ENCODE results near the gene TAF3.
"Not testable (repeated sequence)": the region's sequence is repeated elsewhere in the genome, so short reads cannot be mapped to it uniquely, and the experiment has no call there.

The TAF3 gene

DNA sequence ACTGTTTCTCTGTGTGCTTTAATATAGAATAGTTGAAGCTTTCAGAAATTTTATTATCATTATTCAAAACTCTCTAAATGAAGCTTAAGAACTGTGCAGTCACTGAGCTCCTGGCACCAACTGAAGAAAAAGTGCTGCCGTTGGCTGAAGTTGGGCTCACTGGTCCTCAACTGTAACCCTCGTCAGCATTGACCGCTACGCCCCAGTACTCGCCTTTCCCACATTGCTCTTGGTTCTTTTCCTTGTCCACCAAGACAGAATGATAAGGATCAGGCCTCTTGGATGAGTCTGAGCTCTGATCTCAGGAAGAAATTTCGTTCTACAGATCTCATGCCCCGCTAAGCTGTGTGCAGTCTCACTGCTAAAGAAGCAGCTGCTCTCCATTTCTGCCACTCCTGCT, 7.9 kb upstream of the TAF3 start:
- DNase-seq (ENCODE audit: low read depth in 2 of 2) = no peak

DNA sequence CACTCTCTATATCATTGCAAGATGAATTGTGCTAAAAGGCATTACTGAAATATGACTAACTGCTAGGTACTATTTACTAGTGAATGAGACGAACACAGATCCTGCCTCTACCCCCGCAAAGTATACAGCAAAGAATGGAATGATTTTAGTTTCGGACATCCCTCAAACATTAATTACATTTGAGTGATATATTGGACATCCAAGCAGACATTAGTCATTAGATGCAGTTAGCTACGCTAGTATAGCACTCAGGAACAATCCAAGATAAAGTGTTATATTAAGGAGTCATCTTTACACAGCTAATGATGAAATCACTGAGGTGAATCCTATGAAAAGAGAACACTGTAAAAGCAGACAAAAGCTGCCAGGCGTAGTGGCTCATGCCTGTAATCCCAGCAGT, 7.3 kb upstream of the TAF3 start:
- DNase-seq (ENCODE audit: low read depth in 2 of 2) = no peak

DNA sequence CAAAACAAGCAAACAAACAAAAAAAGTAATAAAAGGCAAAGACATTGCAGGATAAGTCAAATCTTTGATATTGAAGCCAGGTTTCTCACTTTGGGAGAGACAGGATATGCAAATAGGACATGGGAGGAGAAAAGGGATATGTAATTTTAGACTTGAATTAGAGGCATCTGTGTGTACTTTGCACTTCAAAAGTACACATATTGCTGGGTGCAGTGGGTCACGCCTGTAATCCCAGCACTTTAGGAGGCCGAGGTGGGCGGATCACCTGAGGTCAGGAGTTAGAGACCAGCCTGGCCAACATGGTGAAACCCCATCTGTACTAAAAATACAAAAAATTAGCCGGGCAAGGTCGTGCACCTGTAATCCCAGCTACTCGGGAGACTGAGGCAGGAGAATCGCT, 6.6 kb upstream of the TAF3 start:
- not testable (repeated sequence) for DNase-seq (ENCODE audit: low read depth in 2 of 2)

DNA sequence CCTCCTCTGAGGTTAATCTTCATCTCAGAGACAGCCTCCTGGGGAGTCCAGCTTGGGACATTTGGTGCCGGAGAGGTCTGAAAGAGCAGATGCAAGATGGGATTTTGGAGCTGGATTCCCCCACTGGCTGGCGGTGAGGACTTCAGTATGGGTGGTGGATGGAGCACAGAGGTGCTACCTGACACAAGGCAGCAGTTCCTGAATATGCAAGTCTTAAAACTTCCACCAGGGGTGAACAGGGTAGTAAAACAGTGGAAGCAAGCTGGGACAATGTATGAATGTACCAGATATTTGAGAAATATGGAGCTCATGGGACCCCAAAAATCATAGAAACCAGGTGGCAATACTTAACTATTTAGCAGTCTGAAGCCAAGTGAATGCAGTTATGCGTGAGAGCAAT, 4.8 kb upstream of the TAF3 start:
- no peak for DNase-seq (ENCODE audit: low read depth in 2 of 2)

DNA sequence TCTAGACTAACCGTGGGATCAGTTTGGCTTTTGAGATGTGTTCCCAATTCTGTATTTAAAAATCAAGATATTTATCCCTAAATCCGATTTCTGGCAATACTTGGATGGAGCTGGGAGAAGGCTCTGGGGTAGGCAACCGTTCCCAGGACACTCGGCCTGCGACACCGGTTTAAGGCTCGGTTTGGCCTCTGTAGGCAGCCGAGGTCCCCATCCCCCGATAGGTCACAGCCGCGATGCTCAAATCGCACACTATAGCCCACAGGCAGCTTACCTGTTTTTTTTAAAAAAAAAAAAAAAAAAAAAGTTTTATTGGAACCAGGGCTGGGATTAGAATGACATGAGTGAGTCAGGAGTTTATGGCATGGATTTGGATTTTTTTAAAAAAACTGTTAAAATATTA, 729 bp upstream of the TAF3 start:
- no peak for DNase-seq (ENCODE audit: low read depth in 2 of 2)

DNA sequence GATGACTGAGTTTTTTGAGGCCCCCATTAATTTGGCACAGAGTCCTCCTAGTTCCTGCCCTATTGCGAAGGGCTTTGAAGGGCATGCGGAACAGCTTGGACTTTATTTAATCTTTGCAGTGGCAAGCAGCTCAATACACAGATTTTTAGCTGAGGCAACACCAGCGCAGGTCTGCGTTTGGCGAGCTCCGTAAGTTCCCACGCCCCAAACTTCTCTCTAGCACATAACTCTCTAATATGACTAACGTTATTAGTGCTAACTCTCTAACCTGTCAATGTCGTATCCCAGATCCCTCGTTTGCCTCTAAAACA, 366 bp upstream of the TAF3 start:
- DNase-seq (ENCODE audit: low read depth in 2 of 2) = no peak

DNA sequence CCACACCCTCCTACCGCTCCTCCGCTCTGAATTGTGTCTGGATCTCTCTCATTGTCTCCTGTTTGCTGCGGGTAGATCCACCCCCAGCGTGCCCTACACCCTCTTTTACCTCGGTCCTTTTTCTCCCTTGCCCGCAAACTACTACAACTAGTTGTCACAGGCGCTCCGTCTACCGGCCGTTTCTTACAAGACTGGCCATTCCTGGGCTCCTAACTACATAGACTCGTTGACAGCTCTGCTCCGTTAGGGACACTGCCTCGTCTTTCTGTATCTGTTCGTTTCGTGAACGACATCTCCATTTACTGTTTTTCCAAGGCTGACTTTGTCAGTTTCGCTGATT, 786 bp downstream of the TAF3 start:
- DNase-seq (ENCODE audit: low read depth in 2 of 2) = no peak

DNA sequence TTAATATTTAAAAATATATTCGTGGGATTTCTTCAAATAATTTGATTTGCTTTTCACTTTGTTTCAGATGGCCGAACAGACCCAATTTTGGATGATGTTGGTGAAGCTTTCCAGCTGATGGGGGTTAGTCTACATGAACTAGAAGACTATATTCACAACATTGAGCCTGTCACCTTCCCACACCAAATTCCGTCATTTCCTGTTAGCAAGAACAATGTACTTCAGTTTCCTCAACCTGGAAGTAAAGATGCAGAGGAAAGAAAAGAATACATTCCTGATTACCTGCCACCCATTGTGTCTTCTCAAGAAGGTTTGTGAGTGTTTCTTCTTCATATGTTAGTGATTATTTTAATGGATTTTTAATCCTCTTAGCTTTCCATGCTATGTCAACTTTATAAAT, 5.9 kb downstream of the TAF3 start:
- no peak for DNase-seq (ENCODE audit: low read depth in 2 of 2)

DNA sequence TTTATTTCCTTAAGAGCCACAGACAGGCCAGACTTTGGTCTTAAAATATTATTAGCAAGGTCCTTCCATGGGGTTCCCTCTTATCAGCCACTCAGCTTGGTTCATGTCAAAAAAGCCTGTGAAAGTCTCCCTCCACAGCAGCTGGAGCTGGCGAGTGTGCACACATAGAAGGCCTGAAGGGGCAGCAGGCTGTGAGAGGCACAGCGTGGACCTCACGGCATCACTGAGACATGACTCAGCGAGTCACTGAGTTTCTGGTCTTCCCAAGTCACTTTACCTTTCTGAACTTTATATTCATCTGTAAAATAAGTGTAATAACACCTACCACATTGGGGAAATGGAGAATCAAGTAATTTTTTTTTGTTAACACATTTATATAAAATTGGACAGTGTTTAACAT, 8.7 kb downstream of the TAF3 start:
- DNase-seq (ENCODE audit: low read depth in 2 of 2) = no peak

DNA sequence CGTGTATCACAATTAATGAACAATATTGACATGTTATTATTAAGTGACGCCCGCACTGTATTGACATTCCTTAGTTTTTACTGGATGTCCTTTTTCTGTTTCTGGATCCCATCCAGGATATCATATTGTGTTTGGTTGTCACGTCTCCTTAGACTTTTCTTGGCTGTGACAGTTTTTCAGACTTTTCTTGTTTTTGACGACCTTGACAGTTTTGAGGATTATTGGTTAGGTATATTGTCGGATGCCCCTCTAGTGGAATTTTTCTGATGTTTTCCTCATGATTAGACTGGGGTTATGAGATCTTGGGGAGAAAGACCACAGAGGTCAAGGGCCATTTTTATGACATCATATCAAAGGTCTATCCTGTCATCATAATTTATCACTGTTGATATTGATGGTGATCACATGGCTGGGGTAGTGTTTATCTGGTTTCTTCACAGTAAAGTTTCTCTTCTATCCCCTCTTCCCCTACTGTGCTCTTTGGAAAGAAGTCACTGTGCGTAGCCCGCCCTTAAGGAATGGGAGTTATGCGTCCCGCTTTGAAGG, 11.1 kb downstream of the TAF3 start:
- DNase-seq (ENCODE audit: low read depth in 2 of 2) = no peak

DNA sequence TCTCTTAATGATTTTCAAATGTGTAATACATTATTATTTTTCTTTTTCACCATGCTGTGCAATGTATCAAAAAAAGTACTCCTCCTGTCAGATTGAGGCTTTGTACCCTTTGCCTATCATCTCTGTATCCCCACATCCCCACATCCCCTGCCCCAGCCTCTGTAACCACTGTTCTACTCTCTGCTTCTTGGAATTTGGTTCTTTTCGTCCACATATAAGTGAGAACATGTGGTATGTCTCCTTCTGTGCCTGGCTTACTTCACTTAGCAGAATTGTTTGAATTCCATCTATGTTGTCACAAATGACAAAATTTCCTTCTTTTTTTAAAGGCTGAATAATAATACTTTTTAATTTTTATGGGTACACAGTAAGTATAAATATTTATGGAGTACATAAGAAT, 13.8 kb downstream of the TAF3 start:
- no peak for DNase-seq (ENCODE audit: low read depth in 2 of 2)

DNA sequence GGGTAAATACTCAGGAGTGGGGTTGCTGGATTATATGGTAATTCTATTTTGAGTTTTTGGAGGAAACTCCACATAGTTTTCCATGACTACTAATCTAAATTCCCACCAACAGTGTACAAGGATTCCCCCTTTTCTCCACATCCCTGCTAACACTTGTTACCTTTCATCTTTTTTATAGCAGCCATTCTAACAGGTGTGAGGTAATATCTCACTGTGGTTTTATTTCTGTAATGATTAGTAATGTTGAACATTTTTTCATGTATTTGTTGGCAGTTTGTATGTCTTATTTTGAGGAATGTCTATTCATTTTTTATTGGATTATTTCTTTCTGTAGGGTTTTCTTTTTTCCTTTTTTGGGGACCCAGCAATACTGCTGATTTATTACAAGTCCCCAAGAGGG, 14.9 kb downstream of the TAF3 start:
- no peak for DNase-seq (ENCODE audit: low read depth in 2 of 2)

DNA sequence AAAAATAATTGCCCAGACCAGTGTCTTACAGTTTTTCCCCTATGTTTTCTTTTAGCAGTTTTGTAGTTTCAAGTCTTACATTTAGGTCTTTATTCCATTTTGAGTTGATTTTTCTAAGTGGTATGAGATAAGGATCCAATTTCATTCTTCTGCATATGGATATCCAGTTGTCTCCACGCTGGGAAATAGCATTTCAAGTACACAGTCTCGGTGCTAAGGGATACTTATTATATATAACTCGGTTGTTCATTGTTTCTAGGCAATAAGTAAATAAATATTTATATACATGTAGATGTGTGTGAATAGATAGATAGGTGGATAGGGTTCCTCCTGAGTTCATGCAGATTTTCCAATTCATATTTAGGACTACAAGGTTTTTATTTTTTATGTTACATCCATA, 16.0 kb downstream of the TAF3 start:
- DNase-seq (ENCODE audit: low read depth in 2 of 2) = no peak

DNA sequence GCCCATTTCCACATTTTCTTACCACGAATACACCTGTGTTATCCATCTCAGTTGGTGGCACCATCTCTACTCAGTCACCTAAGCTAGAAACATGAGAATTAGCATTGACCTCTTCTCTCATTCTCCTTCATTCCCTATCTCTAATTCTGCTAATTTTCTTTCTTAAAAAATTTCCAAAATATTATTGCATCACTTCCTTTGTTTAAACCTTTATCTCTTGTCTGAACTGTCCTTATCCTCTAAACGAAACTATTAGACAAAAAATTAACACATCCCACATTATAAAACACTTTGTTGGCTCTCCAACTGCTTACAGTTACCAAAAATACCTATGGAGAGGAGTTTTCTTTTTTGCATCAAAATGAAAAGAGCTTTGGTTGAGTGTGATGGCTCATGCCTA, 18.3 kb downstream of the TAF3 start:
- DNase-seq (ENCODE audit: low read depth in 2 of 2) = no peak

DNA sequence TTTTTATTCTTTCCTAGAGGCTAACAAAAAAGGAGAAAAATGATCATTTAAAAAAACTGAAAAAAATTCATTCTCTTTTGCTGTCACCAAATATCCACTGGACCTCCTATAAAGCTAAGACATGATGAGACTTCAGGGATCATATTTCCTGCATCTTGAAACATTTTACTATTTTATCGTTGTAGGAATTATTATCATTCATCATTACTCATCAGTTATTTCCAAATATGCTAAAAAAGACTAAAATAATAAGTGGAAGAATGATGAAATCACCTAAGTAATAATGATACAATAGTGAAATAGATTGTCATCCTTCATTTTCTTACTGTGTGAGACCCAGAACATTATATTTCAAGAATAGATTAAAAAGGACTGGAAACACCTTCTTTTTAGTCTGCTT, 28.3 kb downstream of the TAF3 start:
- no peak for DNase-seq (ENCODE audit: low read depth in 2 of 2)

DNA sequence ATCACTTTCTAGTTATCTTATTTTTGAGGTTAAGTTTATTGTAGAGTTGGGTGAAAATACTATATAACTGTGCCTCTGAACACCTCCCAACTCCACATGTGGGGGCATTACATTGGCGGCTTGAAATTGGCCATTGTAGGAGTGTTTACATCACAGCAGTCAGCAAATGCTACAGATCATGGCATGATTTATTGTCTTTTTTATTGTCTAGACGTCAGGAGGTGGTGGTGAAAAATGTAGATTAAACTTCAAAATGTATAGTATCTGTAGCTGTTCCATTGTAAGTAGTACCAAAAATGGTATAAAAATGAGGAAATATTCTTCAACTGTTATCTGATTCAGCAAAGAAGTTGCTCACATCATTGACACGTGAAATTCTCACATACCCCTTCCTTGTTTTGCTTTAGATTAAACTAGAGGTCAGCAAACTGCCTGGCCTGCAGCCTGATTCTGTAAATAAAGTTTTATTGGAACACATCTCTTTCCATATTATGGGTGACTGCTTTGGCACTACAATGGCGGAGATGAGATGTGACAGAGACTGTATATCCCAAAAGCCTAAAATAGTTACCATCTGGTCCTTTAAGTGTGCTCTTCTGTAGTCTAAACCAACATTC, 35.0 kb downstream of the TAF3 start:
- DNase-seq (ENCODE audit: low read depth in 2 of 2) = no peak

DNA sequence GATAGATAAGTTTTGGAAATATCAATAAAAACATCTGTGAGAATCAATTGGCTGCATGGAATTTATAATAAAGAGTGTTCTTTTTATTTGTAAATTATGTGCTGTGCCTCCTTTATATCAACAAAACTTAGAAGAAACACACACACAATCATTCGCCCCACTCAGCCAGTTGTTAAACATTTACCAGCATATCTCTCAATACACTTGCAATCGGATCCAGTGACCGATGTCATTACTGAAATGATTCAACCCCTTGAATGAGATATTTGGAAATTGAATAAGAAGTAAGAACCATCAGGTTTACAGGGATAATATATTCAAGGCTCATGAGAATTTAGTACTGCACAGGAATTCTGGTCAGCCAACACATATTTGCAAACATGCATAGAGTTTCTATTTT, 35.6 kb downstream of the TAF3 start:
- DNase-seq (ENCODE audit: low read depth in 2 of 2) = no peak

DNA sequence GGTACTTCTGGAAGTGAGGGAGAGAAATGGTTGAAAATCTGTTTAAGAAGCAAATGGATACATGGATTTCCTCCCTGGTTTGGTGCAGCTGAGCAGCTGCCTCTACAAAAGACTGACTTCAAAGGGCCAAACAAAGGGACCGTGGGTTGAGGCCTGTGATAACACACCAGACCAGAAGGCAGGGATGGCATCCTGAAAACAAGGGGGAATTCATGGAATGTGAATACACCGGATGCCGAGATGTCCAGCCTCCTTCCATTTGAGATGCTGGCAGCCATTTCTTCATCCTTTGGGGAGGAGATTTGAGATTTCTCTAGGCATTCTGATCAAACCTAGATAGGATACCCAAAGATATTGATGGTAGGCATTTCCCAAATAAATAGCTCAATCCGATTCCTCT, 36.9 kb downstream of the TAF3 start:
- no peak for DNase-seq (ENCODE audit: low read depth in 2 of 2)

DNA sequence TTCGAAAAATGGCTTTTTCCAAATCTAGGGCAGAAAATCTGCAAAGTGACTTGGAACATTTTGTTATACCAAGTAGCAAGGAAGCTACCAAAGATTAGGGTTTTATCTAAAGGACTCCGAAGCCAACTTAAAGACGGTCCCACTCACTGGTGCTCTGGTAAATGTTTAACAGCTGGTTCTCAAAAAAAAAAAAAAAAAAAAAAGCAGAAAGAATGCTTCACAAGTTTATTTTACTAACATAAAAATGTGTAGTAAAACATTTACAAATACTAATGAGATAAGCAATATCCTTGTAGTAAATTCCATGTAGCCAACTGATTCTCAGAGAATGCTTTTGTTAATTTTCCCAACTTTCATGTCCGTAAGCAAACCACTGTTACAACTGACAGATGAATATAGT, 38.4 kb downstream of the TAF3 start:
- no peak for DNase-seq (ENCODE audit: low read depth in 2 of 2)

DNA sequence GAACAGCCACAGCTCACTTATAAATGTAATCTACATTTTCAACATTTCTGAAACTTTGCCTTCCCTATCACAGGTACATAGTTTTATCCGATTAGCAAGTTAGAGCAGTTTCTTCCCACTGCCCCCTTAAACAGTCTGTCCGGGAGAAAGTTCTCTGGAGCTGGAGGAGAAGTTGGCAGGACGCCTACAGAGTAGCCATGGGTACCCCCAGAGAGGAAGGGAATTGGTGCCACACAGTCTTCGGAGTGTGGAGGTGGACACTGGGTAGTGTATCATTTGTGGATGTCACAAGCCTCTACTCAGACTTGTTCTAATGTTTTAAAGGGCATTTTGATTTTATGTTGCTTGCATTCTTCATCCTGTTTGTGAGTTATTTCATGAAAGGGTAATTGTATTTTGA, 39.0 kb downstream of the TAF3 start:
- DNase-seq (ENCODE audit: low read depth in 2 of 2) = no peak

DNA sequence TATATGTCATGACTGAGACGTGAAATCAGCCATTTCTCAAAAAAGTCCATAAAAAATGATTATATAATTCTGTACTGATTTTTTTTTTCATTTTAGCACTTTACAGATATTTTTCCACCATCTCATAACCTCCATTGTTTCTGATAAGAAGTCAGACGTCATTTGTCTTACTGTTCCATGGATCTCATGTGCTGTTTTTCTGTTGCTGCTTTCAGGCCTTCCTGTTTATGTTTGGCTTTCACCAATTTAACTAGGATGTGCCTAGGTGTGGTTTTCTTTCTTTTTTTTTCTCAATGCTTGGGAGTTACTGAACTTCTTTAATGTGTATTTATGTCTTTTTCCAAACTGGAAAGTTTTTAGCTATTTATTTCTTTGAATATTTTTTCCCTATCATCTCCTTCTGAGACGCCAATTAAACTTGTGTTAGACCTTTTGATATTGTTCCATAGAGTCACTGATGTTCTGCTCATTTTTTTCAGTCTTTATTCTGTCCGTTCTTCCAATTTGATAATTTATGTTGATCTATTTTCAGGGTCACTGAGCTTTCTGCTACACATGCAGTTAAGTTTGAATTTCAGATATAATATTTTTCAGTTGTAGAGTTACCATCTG, 43.3 kb downstream of the TAF3 start:
- DNase-seq (ENCODE audit: low read depth in 2 of 2) = no peak

DNA sequence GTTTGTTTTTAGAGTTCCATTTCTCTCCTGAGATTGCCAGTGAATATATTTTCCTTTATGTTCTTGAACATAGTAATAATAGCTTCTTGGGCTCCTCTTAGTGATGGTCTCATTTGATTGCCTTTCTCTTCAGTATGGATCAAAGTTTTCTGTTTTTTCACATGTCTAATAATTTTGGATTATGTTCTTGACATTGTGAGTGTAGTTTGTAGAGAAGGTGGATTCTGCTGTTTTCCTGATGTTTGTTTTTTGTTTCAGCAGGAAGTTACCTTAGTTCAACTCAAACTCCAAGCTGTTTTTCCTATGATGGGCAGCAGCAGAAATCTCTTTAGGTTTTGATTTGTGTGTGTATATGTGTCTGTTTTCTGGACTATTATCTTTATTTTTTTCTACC, 43.8 kb downstream of the TAF3 start:
- DNase-seq (ENCODE audit: low read depth in 2 of 2) = no peak

DNA sequence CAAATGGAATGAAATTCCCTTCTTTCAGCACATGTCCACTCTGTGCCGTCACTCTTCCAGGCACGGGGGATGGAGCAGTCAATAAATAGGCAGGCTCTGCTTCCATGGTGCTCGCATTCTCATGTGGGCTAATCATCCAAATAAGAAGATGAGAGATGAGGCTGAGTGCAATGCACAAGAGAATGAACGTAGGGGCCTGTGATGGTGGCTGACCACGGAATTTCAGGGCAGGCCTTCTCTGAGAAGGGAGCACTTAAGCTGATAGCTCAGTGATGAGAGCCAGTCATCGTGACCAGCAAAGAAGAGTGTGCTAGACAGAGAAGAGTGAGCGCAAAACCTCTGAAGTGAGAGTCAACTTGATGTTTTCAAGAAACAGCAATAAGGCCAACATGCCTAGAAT, 47.9 kb downstream of the TAF3 start:
- no peak for DNase-seq (ENCODE audit: low read depth in 2 of 2)

DNA sequence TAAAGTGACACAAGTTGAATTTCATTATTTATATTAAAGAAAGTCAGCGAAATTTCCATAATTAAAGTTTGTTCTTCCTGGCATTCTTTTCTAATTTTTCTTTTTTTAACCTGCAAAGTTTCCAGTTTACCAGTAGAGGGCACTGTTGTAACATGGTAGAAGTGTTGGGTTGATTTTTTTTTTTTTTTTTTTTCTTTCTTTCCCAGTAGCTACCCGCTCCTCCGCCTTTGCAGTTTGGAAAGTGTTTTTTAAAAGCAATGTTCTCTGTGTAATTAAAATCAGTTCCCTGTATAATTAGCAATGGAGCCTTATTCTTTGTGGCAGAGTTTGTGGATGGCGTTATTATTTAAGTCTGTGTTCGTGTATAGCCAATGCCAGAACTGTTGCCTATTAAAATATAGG, 53.7 kb downstream of the TAF3 start:
- no peak for DNase-seq (ENCODE audit: low read depth in 2 of 2)

Data from stimulated activated CD4-positive, alpha-beta T cell treated with anti-CD3 and anti-CD28 coated beads, Interleukin-1b, Interleukin-23, amount 100 ng/mL, for 1 hour (primary cell).